ENCODE measurements around the gene CALD1.

- TF ChIP-seq EP300 (IDR thresholded peaks at IDR 0.05): no peak
- TF ChIP-seq CTCF (IDR thresholded peaks at IDR 0.05): no peak
- TF ChIP-seq POLR2AphosphoS5 (IDR thresholded peaks at IDR 0.05): no peak
Observed at GRCh38 chr7:134804854-134805253, 25.4 kb downstream of the CALD1 start.

Measured in stomach (tissue), 4 donors.